ENCODE measurements around the gene SLC45A2.
"Not testable (repeated sequence)": the region's sequence is repeated elsewhere in the genome, so short reads cannot be mapped to it uniquely, and the experiment has no call there.

SLC45A2 gene, protein sequence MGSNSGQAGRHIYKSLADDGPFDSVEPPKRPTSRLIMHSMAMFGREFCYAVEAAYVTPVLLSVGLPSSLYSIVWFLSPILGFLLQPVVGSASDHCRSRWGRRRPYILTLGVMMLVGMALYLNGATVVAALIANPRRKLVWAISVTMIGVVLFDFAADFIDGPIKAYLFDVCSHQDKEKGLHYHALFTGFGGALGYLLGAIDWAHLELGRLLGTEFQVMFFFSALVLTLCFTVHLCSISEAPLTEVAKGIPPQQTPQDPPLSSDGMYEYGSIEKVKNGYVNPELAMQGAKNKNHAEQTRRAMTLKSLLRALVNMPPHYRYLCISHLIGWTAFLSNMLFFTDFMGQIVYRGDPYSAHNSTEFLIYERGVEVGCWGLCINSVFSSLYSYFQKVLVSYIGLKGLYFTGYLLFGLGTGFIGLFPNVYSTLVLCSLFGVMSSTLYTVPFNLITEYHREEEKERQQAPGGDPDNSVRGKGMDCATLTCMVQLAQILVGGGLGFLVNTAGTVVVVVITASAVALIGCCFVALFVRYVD

DNA sequence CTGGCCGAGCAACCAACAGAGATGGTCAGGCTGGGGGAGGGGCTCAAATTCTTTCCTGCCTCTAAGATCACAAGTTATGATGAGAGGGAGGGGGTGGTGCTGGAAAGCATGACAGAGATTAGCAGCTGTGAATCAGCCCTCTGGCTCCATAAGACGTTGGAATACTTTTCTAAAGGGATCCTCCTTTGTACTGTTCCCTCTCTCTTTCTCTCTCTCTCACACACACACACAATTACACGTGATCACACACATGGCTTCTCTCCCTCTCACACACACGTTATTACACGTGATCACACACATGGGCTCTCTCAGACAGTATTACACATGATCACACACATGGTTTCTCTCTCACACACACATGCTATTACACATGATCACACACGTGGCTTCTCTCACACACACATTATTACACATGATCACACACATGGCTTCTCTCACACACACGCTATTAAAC lies at the start of gene SLC45A2:
SLC45A2 (minus strand) TSS at position 23 of the 454 bp plus-strand sequence. CDS start 110 bp downstream, outside the sequence.
- no peak for FAIRE-seq

DNA sequence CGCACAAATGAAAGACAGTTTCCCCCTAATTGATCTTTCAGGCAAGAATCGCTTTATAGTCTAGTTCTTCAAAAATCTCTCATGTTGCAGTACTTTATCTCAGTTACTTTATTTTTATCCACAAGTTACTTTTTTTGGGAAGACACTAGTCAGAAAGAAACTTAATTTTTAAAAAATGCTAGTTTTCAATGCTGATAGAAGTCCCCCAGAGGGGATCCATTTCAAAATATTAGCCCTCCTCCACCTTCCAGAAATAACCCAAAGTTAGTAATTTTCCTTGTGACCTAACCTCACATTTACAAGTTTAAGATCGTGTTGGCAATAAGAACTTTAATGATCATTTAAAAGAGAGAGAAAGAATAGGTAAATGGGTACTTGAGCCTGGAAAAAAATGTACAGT lies 47.5 kb upstream of the SLC45A2 start:
- no peak for FAIRE-seq

DNA sequence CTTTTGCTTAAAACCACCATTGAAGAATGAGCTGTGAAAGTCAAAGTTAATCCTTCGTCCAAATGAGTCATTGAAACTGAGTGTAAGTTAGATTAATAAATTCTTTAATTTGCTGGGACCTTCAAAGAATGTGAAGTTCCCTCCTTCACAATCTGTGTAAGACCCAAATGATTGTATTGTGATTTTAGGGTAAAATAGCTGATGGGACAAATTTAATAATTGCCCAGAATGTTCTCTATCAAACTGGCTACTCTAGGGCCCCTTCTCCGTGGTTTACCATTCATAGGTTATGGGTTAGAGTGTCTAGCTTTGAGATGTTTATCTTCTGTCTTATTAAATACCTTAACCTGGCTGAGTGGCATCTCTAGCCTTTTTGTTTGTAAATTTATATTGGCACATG lies 46.6 kb upstream of the SLC45A2 start:
- FAIRE-seq = no peak

DNA sequence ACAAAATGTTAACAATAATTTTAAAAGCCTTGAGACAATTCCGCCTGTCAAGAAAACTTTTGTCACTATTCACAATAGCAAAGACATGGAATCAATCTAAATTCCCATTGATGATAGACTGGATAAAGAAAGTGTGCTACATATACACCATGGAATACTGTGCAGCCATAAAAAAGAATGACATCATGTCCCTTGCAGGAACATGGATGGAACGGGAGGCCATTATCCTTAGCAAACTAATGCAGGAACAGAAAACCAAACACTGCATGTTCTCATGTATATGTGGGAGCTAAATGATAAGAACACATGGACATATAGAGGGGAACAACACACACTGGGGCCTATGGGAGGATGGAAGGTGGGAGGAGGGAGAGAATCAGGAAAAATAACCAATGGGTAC lies 46.1 kb upstream of the SLC45A2 start:
- not testable (repeated sequence) for FAIRE-seq

DNA sequence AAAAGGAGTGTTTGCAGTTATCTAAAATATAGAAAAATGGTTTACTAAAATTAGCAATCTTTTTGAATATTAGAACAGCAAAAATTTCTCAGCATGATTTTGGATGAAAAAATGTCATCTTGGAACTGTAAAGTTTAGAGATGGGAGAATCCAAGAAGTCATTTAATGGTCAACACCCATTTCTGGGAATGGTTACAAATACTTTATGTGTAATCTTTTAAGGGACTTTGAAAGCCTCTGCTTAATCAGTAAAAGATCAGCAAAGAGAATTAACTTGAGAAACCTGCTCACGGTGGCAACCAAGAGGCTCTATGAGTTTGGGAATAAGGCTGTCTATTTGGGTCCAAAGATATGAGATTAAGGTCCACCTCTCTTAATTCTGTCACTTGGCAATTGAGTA lies 45.6 kb upstream of the SLC45A2 start:
- FAIRE-seq = no peak

DNA sequence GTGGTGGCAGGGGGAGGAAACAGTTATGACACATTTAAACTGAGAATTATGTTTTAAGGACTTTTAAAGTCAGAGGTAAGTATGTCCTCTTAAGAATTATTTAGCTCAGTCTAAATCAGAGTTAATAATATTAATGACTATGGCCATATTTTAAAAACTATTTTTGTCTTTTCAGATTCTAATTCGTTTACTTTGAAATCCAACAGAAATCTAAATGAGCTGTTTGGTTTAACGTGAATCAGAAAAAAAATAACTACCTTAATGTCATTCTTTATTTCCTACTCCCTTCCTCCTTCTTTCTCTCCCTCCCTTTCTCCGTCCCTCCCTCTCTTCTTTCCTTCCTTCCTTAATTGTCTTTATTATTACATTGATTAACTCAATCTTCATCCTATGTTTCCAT lies 43.9 kb upstream of the SLC45A2 start:
- FAIRE-seq = no peak

DNA sequence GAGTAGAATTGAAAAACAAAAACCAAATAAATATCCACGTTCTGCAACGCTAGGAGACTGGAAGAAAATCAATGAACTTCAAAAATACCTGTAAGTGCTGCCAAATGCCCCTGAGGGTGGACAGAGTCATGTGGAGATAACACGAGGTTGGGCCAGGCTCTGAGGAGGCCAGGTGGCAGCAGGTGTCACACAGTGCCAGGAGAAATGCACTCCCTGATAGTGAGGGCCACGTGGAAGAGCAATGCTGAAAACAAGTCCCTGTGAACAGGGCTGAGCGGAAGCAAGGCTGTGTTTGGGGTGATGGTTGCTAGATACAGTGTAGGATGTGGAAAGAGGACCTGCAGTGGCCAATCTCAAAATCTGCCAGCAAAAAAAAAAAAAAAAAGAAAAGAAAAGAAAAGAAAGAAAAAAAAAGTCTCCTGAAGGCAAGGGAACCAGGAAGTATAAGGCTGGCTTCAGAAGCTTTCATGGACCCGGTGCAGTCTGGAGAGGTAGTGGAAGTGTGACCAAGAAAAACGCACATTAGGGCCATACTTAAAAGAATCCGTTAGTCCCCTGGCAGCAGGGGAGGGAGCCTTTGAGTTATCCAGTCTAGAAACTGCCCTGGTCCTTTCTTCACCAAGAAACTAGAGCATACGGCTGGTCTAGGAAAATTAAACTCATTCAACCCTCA lies 41.7 kb upstream of the SLC45A2 start:
- no peak for FAIRE-seq

DNA sequence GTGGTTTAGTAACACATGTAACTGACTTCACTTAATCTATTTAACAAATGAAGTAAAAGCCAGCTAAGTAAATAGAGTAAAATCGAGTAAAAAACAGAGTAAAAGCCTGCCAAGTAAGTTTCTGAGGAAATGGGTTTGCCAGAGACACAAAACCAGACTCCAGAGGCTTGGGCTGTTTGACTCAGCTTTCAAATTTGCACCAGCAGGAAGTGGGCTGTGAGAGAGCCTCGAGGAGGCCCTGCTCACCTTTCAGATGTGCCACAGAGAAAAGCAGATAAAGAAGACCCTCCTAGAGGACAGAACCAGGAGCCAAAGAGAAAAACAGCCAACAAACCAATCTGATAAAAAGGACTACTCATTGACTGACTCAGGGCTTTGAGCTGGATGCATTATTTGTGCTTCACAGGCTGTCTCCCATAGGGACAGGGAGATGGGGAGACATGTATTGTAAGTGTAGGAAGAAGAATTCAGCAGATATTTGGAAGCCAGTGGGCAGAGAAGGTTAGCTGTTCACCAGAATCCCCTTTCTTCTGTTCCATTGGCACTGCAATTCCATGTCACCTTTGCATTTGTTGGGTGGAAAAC lies 37.7 kb upstream of the SLC45A2 start:
- FAIRE-seq = no peak

DNA sequence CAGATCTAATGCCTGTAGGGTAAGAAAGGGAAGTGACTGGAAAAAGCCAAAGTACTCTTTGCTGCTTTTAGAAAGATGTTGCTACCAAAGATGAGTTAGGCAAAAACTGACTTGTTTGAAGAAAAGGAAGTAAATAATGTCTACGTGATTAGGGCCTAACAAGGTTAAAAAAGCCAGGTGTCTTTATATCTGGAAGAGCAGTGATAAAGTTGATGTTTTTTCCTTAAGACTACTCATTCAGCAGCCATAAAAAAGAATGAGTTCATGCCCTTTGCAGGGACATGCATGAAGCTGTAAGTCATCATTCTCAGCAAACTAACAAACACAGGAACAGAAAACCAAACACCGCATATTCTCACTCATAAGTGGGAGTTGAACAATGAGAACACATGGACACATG lies 36.8 kb upstream of the SLC45A2 start:
- no peak for FAIRE-seq

DNA sequence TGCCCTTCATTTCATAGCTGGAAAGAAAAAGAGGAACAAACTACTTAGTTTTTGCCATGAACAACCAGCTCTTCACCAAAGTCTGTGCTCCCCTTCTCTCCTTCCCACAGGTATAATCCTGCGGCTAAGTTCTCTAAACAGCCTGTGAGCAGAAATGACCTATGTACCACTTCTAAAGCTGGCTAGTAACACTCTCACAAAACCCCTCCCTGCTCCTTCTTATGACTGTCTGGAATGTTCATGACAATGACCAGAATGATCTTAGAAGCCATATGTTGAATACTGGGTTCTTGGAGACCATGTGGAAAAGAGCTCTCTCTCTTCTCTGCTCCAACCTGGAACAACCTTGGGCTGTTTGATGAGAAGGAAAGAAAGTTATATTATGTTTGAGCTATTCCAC lies 36.2 kb upstream of the SLC45A2 start:
- FAIRE-seq = no peak

DNA sequence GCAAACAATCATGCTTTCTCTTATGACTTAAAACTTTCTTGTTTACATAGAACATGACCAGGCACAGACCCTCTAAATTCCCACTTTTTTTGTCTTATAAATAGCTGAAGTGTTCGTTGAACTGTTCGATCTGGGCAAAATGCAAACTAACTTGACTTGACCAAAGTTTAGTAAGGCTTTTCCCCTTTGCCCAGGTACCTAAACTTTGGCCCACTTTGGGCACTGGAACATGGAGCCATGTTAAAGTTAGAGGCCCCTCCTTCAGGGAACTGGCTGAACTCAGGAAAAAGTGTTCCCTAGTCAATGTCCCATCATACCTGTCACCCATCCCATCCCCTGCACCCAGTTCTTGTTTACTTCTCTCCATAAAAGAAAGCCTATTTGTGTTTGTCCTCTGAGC lies 32.8 kb upstream of the SLC45A2 start:
- FAIRE-seq = no peak

DNA sequence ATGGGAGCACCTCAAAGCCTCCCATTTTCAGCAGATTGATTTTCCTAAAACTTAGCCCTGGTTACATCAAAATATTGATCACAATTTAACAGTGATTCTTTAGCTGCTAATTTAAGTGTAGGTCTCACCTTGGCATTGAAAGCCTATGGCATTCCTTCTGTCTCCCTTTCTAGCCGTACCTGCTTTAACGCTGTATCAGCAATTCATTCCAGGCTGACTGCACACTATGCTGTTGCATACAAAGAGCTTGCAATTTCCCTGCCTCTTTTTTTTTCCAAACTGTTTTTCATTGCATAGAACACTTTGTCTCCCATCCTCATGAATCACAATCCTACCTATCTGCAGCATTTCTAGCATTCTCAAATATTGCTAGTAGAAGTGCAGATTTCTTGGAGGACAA lies 32.3 kb upstream of the SLC45A2 start:
- FAIRE-seq = no peak

DNA sequence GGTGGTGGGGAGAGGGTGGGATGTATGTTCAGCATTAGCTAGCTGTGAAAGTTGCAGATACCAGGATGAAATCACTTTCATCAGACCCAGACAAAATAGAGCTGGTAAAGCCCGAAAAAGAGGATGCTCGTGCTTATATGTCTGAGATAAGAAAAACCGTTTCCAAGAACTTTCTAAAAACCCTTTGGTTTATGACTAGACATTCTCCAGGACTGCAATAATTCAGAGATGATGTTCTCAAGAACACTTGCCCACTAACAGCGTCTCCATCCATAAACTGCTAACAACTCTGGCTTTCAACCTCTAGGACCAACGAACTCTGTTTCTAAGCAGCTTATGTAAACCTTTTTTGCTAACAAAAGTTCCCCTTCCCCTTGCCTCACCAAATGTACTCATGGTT lies 31.7 kb upstream of the SLC45A2 start:
- FAIRE-seq = no peak

DNA sequence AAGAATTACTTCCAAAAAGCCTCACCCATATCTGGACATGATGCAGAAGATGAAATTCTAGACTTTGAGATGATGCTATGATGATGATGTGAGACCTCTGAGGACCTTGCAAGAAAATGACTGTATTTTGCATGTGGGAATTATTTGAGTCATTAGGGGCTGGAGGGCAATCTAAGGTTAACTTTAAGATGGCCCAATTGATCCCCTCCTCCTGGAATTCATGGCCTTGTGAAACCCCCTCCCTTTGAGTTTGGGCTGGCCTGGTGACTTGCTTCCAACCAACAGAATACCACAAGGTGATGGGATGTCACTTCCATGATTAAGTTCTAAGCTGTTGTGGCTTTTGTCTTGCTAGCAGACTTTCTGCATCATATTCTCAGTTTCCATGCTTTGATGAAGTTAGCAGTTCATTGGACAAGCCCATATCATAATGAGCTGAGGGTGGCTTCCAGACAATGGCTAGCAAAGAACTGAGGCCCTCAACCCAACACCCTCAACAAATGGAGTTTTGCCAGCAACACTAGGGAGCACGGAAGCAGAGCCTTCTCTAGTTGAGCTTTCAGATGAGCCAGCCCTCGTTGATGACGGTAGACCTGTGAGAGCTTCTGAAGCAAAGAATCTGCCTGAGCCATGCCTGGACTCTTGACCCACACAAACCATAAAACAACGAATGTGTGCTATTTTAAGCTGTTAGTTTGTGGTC lies 30.8 kb upstream of the SLC45A2 start:
- no peak for FAIRE-seq

DNA sequence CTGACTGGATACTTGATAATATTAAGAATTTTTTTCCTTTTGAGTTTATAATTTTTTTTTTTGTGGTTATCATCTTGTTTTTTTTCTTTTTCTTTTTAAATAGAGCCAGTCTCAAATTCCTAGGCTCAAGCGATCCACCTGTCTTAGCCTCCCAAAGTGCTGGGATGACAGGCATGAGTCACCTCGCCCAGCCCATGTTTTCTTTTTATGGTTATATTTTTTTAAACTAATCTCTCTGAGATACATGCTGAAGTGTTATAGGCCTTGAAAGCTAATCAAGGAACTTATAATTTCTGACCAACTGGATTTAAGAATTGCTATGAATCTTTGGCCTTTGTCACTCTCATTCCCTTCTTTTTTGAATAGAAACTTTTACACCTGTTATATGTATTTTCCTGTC lies 30.1 kb upstream of the SLC45A2 start:
- no peak for FAIRE-seq

DNA sequence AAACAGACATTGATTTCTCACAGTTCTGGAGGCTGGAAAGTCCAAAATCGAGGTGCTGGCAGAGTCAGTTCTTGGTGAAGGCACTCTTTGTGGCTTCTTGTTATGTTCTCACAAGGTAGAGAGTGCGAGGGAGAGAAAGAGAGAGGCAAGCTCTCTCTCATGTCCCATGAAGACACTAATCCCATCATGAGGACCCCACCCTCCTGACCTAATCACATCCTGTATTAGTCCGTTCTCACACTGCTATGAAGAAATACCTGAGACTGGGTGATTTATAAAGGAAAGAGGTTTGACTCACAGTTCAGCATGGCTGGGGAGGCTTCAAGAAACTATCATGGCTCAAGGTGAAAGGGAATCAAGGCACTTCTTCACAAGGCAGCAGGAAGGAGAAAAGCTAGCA lies 29.1 kb upstream of the SLC45A2 start:
- FAIRE-seq = no peak

DNA sequence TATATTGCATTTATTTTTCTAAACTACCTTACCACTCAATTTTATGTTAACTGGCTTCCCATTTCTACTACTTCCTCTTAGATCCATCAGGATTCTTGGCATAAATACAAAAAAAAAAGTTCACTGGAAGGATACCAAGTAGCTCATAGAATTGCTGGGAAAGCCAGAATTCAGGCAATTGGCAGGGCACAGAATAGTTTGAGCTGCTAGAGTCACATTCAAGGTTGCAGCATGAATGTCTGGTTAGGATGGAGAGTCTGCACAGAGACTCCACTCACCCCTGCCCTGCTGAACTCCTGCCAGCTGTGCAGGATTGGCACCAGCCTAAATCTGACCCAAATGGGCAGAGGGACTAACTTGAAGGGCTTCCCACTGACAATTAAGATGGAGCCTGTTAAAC lies 28.3 kb upstream of the SLC45A2 start:
- no peak for FAIRE-seq

DNA sequence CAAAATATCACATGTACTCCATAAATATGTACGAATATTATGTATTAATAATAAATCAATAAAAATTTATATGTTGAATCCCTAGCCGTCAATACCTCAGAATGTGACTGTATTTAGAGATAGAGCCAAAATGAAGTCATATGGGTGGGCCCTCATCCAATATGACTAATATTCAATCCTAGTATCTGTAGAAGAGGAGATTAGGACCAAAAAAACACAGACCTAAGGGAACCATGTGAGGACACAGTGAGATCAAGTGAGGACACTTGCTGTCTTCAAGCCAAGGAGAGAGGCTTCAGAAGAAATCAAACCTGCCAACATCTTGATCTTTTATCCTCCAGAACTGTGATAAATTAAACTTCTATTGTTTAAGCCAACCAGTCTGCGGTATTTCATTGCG lies 27.0 kb upstream of the SLC45A2 start:
- no peak for FAIRE-seq

DNA sequence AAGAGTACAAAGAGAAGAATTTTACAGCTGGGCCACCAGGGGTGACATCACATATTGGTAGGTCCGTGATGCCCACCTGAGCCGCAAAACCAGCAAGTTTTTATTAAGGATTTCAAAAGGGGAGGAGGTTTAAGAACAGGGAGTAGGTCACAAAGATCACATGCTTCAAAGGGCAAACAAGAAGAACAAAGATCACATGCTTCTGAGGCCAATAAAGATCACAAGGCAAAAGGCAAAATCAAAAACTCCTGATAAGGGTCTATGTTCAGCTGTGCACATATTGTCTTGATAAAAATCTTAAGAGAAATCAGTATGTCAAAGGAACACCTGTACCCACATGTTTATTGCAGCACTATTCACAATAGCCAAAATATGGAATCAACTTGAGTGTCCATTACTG lies 25.7 kb upstream of the SLC45A2 start:
- FAIRE-seq = not testable (repeated sequence)

DNA sequence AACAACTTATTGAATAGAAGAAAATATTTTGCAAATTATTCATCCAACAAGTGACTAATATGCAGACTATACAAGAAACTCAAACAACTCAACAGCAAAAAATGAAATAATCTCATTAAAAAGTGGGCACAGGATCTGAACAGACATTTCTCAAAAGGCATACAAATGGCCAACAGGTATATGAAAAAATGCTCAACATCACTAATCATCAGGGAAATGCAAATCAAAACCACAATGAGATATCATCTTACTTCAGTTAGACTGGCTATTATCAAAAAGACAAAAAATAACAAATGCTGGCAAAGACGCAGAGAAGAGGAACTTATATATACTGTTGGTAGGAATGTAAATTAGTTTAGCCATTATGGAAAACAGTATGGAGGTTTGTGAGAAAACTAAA lies 25.1 kb upstream of the SLC45A2 start:
- no peak for FAIRE-seq

DNA sequence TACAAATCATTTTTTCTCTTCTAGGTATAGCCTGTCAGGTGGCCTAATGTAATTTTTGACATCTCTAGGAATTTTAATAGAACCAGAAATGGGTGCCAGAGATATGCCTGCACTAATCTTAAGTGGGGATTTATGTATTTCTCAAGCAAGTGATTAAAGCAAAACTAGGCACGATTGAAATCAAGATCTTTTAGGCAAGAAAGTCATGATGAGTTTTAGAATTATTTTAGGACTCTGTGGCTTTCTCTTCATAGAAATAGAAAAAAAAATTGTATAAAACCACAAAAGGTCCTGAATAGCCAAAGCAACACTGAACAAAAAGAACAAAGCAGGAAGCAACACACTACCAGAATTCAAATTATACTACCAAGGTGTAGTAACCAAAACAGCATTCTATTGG lies 24.3 kb upstream of the SLC45A2 start:
- no peak for FAIRE-seq

DNA sequence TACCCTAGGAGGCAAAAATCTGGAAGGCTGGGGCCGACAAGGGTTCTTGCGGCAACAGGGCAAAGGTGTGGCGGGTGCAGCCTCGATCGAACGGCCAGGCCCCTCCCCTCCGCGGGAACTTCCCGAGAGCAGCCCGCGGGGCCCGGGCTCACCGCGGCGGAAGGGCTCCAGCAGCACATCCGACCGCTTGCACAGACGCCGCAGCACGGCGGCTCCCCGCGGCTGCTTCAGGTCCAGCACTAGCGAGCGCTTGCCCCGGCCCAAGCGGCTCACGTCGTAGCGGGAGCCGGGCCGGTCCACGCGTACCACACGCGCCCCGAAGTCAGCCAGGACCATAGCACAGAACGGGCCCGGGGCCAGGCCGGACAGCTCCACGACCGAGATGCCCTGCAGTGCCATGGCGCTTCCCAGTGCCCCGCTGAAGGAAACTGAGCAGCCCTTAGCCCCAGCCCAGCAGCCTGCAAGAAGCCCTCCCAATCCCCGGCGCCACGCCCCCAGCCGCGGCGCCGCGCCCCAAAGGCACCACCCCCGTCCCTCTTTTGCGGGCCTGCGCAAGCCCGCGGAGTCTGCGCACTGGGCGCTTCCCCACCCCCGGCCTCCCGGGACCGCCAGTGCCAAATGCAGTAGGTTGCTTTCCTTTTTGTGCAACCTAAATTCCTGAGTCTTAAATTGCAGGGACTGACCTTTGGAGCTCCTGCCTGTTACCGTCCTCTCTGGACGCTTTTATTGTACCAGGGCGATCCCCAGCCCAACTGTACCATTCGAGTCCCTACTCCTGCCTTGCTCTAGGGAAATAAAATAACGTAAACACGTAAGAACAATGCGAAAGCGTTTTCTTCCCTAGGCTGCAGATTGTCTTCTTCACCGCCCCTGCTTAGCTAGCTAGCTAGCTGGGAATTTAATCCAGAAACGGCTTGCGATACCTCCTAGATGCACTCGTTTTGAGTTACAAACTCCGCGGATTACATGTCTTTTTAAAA lies 23.4 kb upstream of the SLC45A2 start, which contains the start of gene AMACR:
AMACR (minus strand) TSS at position 430 of the 980 bp plus-strand sequence; CDS start at position 399, 31 bp downstream.
- FAIRE-seq = no peak

Measured in colon (tissue), 2 donors.